NCI-H146 treated with DMSO at 0.1 percent for 48 hours (cell line): Measurements from ENCODE around the gene APBB1.
"Not testable (repeated sequence)": the region's sequence is repeated elsewhere in the genome, so short reads cannot be mapped to it uniquely, and the experiment has no call there.

Experiments used
- DNase-seq: peaks from one replicate; lab custom pipeline; 2025; ENCODE audit not compliant: unreplicated experiment; lab: John Stamatoyannopoulos, UW

APBB1 gene

GRCh38 chr11:6392251-6392650 lies 26.6 kb downstream of the APBB1 start:
- DNase-seq, result not testable (repeated sequence)

DNA sequence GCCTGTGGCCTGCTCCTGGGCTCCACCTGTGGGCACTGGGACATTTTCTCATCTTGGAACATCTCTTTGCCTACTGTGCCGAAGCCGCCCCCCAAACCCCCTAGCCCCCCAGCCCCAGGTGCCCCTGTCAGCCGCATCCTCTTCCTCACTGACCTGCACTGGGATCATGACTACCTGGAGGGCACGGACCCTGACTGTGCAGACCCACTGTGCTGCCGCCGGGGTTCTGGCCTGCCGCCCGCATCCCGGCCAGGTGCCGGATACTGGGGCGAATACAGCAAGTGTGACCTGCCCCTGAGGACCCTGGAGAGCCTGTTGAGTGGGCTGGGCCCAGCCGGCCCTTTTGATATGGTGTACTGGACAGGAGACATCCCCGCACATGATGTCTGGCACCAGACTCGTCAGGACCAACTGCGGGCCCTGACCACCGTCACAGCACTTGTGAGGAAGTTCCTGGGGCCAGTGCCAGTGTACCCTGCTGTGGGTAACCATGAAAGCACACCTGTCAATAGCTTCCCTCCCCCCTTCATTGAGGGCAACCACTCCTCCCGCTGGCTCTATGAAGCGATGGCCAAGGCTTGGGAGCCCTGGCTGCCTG lies 27.3 kb downstream of the APBB1 start:
- DNase-seq, result no peak

GRCh38 chr11:6390718-6391469 lies 28.0 kb downstream of the APBB1 start:
- DNase-seq, result no peak

DNA sequence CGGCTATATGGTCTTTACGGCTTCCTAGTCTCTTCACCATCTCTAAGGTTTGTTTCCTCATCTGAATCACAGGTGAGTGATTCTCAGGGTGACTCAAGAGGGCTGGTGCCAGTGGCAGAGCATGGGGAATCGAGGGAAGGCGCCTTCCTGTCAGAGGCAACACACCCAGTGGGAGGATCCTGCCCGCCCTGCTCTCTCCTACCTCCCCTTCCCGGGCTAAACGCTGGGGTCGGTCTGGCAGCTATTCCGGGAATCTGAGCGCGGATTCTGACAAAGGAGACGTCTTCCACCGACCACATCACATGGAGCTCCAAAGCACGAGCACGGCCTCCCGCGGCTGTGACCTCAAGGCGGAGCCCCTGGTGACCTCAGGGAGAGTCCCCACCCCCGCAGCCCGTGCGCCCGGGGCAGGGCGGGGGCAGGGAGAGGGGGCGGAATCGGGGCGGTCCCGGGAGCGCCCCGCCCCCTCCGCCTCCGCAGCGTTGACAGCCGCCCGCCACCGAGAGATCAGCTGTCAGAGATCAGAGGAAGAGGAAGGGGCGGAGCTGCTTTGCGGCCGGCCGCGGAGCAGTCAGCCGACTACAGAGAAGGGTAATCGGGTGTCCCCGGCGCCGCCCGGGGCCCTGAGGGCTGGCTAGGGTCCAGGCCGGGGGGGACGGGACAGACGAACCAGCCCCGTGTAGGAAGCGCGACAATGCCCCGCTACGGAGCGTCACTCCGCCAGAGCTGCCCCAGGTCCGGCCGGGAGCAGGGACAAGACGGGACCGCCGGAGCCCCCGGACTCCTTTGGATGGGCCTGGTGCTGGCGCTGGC lies 28.8 kb downstream of the APBB1 start, which contains the start of gene SMPD1:
Gene SMPD1, plus strand, starts transcription at position 570 of the 813 bp plus-strand sequence. Its CDS starts 125 bp downstream, at position 695.
- DNase-seq, result peak; percentile 96

DNA sequence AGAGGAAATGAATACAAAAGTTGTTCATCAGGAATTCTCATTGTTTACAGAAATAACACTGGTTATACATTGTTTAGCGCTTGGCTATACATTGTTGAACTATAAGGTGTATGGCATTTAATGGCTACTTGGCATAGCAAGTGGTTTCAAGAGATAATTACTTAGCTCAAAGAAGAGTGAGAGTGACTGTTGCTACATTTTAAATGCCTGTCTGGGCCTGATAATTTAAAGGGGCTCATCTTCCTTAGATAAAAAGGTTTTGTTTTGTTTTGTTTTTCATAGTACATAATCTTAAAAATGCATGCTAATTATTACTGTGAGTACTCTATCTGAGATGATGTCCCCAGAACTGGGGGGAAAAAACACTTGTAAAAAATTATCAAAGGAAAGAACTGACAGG lies 30.1 kb downstream of the APBB1 start:
- DNase-seq, result no peak

DNA sequence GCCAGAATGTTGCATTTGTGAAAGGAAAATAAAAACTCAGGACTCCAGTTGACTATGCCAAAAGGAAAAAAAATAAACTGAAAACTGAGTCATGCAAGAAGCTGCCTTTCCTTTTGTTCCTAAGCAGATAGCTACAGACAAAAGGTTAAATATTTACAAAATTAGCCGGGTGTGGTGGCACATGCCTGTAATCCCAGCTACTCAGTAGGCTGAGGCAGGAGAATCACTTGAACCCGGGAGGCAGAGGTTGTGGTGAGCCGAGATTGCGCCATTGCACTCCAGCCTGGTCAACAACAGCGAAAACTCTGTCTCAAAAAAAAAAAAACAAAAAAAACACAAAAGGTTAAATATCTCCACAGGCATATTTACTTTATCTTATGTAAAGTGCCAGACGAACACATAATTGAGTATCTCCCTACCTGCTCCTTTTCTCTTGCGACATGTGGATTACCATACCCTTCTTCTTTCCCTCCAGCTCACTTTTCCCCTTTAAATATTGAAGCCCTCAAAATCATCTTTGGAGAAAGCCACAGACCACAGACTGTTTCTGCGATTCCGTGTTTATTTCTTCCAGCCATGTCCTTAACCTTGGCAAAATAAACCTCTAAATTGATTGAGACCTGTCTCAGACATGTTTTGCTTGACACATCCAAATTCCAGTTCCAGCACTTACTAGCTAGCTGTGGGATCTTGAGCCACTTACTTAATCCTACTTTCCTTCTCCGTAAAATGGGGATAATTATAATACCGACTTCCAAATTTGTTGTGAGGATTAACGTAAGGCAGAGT lies 30.9 kb downstream of the APBB1 start:
- no peak for DNase-seq

- no peak for DNase-seq
Observed at GRCh38 chr11:6385046-6385777, 33.7 kb downstream of the APBB1 start.

GRCh38 chr11:6378640-6378989 lies 40.3 kb downstream of the APBB1 start:
- DNase-seq, result no peak

- peak; percentile 41 for DNase-seq
Observed at GRCh38 chr11:6377902-6378639, 40.8 kb downstream of the APBB1 start.

- no peak for DNase-seq
Observed at GRCh38 chr11:6371825-6372224, 47.1 kb downstream of the APBB1 start.

GRCh38 chr11:6365659-6366058 lies 53.2 kb downstream of the APBB1 start:
- DNase-seq, result no peak

GRCh38 chr11:6362873-6363678 lies 55.8 kb downstream of the APBB1 start:
- peak; percentile 48 for DNase-seq

DNA sequence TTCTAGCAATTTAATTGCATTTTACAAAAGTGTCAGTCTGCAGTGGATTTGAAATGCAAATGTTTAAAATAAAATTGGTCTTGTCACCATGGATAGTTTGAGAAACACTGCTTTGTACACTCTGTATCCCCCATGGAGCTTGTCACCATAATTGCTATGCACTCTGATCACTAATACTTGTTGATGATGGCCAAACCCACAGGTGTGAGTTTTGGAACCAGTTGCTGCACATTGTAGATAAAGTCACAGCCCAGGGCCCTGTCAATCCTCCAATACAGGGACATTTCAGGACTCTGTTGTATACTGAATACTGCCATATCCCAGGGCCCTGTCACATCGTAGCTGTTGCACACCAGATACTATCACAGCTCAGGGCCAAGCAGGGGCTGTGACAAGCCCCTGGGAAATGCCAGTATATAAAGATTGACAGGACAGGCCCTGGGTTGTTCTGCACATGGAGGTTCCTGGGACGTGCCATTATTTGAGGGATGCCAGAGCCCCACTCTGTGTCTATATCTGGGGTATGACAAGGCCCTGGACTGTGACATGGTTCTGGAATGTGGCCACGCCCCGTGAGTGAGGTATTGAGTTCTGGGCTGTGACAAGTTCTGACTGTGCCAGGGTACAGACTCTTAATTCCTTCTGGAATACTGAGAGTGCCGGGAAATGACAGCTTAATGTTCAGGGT lies 56.6 kb downstream of the APBB1 start:
- no peak for DNase-seq

- DNase-seq, result no peak
Observed at GRCh38 chr11:6360183-6360582, 58.7 kb downstream of the APBB1 start.

GRCh38 chr11:6357222-6357621 lies 61.7 kb downstream of the APBB1 start:
- no peak for DNase-seq

GRCh38 chr11:6356503-6357055 lies 62.3 kb downstream of the APBB1 start:
- no peak for DNase-seq

GRCh38 chr11:6354651-6355485 lies 64.0 kb downstream of the APBB1 start:
- no peak for DNase-seq
